Testis (tissue), 2 donors: ENCODE results near the gene PSEN1.

Experiments used
- POLR2A ChIP-seq: fragments of 450-650 bp; IDR thresholded peaks from one replicate; pipeline ENCODE4 v1.6.1; 2017; ENCODE audit warnings: antibody characterized with exemption, mild to moderate bottlenecking, moderate library complexity
- TF ChIP-seq, protein P1 (sequence below), 3 experiments: fragments of 450-650 bp in 2 of 3; fragments of 200-600 bp in 1 of 3; sonication (generic) in 1 of 3; IDR thresholded peaks; one replicate each; pipeline ENCODE4 v1.5.1; 2016 to 2019; ENCODE audit warnings: antibody characterized with exemption in 3 of 3, mild to moderate bottlenecking in 2 of 3, moderate library complexity in 1 of 3

DNA sequence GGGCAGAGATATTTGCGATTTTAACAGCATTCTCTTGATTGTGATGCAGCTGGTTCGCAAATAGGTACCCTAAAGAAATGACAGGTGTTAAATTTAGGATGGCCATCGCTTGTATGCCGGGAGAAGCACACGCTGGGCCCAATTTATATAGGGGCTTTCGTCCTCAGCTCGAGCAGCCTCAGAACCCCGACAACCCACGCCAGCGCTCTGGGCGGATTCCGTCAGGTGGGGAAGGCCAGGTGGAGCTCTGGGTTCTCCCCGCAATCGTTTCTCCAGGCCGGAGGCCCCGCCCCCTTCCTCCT lies 271 bp upstream of the PSEN1 start:
- TF ChIP-seq, protein P1, sequence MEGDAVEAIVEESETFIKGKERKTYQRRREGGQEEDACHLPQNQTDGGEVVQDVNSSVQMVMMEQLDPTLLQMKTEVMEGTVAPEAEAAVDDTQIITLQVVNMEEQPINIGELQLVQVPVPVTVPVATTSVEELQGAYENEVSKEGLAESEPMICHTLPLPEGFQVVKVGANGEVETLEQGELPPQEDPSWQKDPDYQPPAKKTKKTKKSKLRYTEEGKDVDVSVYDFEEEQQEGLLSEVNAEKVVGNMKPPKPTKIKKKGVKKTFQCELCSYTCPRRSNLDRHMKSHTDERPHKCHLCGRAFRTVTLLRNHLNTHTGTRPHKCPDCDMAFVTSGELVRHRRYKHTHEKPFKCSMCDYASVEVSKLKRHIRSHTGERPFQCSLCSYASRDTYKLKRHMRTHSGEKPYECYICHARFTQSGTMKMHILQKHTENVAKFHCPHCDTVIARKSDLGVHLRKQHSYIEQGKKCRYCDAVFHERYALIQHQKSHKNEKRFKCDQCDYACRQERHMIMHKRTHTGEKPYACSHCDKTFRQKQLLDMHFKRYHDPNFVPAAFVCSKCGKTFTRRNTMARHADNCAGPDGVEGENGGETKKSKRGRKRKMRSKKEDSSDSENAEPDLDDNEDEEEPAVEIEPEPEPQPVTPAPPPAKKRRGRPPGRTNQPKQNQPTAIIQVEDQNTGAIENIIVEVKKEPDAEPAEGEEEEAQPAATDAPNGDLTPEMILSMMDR (IDR thresholded peaks at IDR 0.05), result no peak
- TF ChIP-seq POLR2A, result no peak
